K562 (cell line): ENCODE results near the gene MBOAT2. TPM values are rescaled to one million over a fixed set of nuclear protein-coding genes. Genes with fewer than 3 reads are reported as not detected.

Experiments
- ATAC-seq: fragments of 200-7000 bp; cut with Tn5 transposase; 3 replicates; pipeline ENCODE4 v1.9.1; 2020; ENCODE audit warnings: moderate library complexity
- BruUV-seq: library from RNA; stranded (reverse); fragments of 400-500 nt; replicated peaks from 2 replicates; lab custom pipeline; 2021; lab: Mats Ljungman, UMichigan
- CTCF ChIA-PET: fragments of 300-600 bp; formaldehyde crosslinking; extraction: SDS; loops from one replicate; lab custom pipeline; 2021; ENCODE audit warnings: low intra/inter-chr PET ratio; lab: Yijun Ruan, JAX
- POLR2A ChIA-PET: fragments of 300-600, 350-650 bp; sonication (Branson Sonifier 250); formaldehyde crosslinking; extraction: SDS; loops from one replicate; lab custom pipeline; 2021; ENCODE audit warnings: antibody characterized with exemption, inconsistent platforms; lab: Yijun Ruan, JAX
- DNase-seq, 4 experiments: peaks; one replicate each; pipeline versions ENCODE4 v3.0.0 to v3.0.0-alpha.2; 2011 to 2018; ENCODE audit warnings: low spot score in 3 of 4, mixed read lengths in 3 of 4; ENCODE audit errors: extremely low read depth in 1 of 4
- FAIRE-seq: peaks from 2 replicates; lab custom pipeline; 2011; peaks lifted over from hg19 to GRCh38; lab: Jason Lieb, UNC
- H2AFZ ChIP-seq: 2 replicates; pipeline ENCODE4 v1.6.0; 2011; ENCODE audit warnings: low read depth, low read length, control low read depth, inconsistent platforms
- H3K27ac ChIP-seq: fragments of 200-600 bp; 3 replicates; pipeline ENCODE4 v1.8.0; 2011; ENCODE audit warnings: low read depth, mild to moderate bottlenecking, control low read depth, inconsistent platforms, low read length, moderate library complexity, mixed read lengths; ENCODE audit errors: extremely low read depth
- H3K27me3 ChIP-seq, 2 experiments: fragments of 300-600 bp in 1 of 2; 2 replicates in 1 of 2; 3 replicates in 1 of 2; pipeline versions ENCODE4 v1.6.0 to v1.8.0; 2011; ENCODE audit warnings: inconsistent platforms in 2 of 2, low read length in 2 of 2, mild to moderate bottlenecking in 1 of 2, mixed read lengths in 1 of 2, moderate library complexity in 1 of 2; ENCODE audit not compliant: control insufficient read depth in 2 of 2, insufficient read depth in 2 of 2
- H3K36me3 ChIP-seq: fragments of 300-600 bp; 3 replicates; pipeline ENCODE4 v1.8.0; 2011; ENCODE audit warnings: mild to moderate bottlenecking, low read length, inconsistent platforms; ENCODE audit not compliant: control insufficient read depth, insufficient read depth
- H3K4me1 ChIP-seq, 2 experiments: fragments of 200-600 bp in 1 of 2; replicated peaks in 1 of 2; 2 replicates in 1 of 2; 3 replicates in 1 of 2; pipeline versions ENCODE4 v1.5.1 to v1.8.0; 2011; ENCODE audit warnings: inconsistent platforms in 2 of 2, low read length in 2 of 2, mild to moderate bottlenecking in 1 of 2, mixed read lengths in 1 of 2, moderate library complexity in 1 of 2; ENCODE audit not compliant: control insufficient read depth in 2 of 2, insufficient read depth in 2 of 2
- H3K4me2 ChIP-seq: 2 replicates; pipeline ENCODE4 v1.6.1; 2011; ENCODE audit warnings: low read length, control low read depth, inconsistent platforms, mixed read lengths; ENCODE audit not compliant: insufficient read depth
- H3K4me3 ChIP-seq: fragments of 200-600 bp; sonication (generic), shearing (Covaris generic); 2 replicates; pipeline ENCODE4 v1.5.1; 2016; ENCODE audit warnings: control low read depth, inconsistent platforms
- H3K79me2 ChIP-seq: fragments of 200-600 bp; 3 replicates; pipeline ENCODE4 v1.8.0; 2011; ENCODE audit warnings: low read length, inconsistent platforms; ENCODE audit not compliant: control insufficient read depth, insufficient read depth
- H3K9ac ChIP-seq, 2 experiments: 2 replicates each; pipeline versions ENCODE4 v1.6.0 to v1.6.1; 2011; ENCODE audit warnings: low read depth in 2 of 2, low read length in 2 of 2, control low read depth in 1 of 2, inconsistent platforms in 1 of 2, mild to moderate bottlenecking in 1 of 2, mixed read lengths in 1 of 2; ENCODE audit not compliant: insufficient read depth in 1 of 2
- H3K9me1 ChIP-seq: one replicate; pipeline ENCODE4 v1.6.0; 2011; ENCODE audit warnings: inconsistent platforms, mild to moderate bottlenecking, low read length, moderate library complexity; ENCODE audit not compliant: control insufficient read depth, insufficient read depth
- H3K9me3 ChIP-seq: replicated peaks from 2 replicates; pipeline ENCODE4 v1.5.1; 2011; ENCODE audit warnings: low read depth, low read length, inconsistent platforms; ENCODE audit not compliant: control insufficient read depth, insufficient read depth
- H4K20me1 ChIP-seq: replicated peaks from 2 replicates; pipeline ENCODE4 v1.6.1; 2011; ENCODE audit warnings: low read length, inconsistent platforms, mixed read lengths; ENCODE audit not compliant: control insufficient read depth, insufficient read depth
- BACH1 ChIP-seq: fragments of 200-800 bp; sonication (Bioruptor generic); IDR thresholded peaks from 2 replicates; pipeline ENCODE4 v1.6.1; 2016; ENCODE audit warnings: missing genetic modification characterization, missing compliant biosample characterization
- WGBS: fragments of 100-300 bp; shearing (Covaris generic); methylation state at CpG from one replicate; pipeline ENCODE4 v1.1.6; 2016; ENCODE audit warnings: low coverage, mixed read lengths; ENCODE audit not compliant: insufficient coverage; ENCODE audit errors: missing lambda C conversion rate; 5-methylcytosine and 5-hydroxymethylcytosine counted together
- in situ Hi-C: fragments of 300-500 bp; cut with MboI; formaldehyde crosslinking; loops from 4 replicates; pipeline ENCODE4 v1.15.0; 2018; ENCODE audit warnings: inconsistent platforms, mixed read lengths
- intact Hi-C: fragments of 100-400 bp; cut with micrococcal nuclease; formaldehyde crosslinking; loops from 2 replicates; pipeline ENCODE4 v1.14.2; 2022
- polyA plus RNA-seq, 8 experiments: library from polyadenylated mRNA; depleted of rRNA in 4 of 8; stranded (reverse) in 5 of 8; unstranded in 3 of 8; fragments of >200 nt; fragmentation: Nextera tagmentation in 2 of 8; fragmentation: Illumina TruSeq in 1 of 8; extraction: Ambion mirVana in 2 of 8; extraction: Trizol in 1 of 8; gene quantifications; 2 replicates each; pipeline versions ENCODE4 v1.2.1 to v1.2.3, GENCODE V29; 2011 to 2014; ENCODE audit warnings: inconsistent platforms in 1 of 8, missing spikeins in 1 of 8
- total RNA-seq, 7 experiments: library from RNA; depleted of rRNA in 6 of 7; stranded (reverse); fragments of >200 nt in 6 of 7; fragmentation: Illumina TruSeq in 2 of 7; extraction: Trizol in 2 of 7; gene quantifications; 2 replicates each; pipeline versions ENCODE4 v1.2.1 to v1.2.3, GENCODE V29; 2011 to 2021; ENCODE audit warnings: low replicate concordance in 1 of 7
- TF ChIP-seq, protein P1 (sequence below): fragments of 450-650 bp; formaldehyde crosslinking; IDR thresholded peaks from 2 replicates; pipeline ENCODE4 v1.4.0; 2020; ENCODE audit warnings: mild to moderate bottlenecking, moderate library complexity
- TF ChIP-seq, protein P2 (sequence below): fragments of 250-450 bp; sonication (Bioruptor Pico); IDR thresholded peaks from 2 replicates; pipeline ENCODE4 v1.4.0; 2020
- TF ChIP-seq, protein P3 (sequence below): fragments of 450-650 bp; formaldehyde crosslinking; IDR thresholded peaks from 2 replicates; pipeline ENCODE4 v1.4.0; 2022; ENCODE audit warnings: missing genetic modification characterization

The MBOAT2 gene
- total and polyA plus RNA-seq, 9 of the 15 experiments (the other 6 are each of a cell fraction or from before 2014, with no cell fraction given) = 8.4 to 122 (median 27.6) TPM

DNA sequence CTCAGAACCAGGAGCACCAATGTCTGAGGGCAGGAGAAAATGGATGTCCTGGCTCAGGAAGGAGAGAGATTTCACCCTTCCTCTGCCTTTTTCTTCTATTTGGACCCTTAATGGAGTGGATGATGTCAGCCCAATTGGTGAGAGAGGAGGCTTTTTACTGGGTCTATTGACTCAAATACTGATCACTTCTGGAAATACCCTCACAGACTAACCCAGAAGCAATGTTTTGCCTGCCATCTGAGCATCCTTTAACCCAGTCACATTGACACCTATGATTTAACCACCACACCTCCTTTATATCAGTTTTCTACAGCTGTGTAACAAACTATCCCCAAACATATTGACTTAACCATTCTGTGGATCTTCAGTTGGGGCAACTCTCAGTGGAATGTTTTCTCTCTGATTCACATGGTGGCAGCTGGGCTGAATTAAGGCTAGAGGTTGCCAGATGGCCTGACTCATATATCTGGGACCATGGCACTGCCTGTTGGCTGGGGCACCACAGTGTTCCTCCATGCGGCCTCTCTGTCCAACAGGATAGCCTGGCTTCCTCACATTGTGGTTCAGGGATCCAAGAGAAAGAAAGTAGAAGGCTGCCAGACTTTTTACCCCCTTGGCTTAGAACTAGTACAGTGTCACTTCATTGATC, 18.2 kb upstream of the MBOAT2 start:
- TF ChIP-seq BACH1 (tag) = no peak
- TF ChIP-seq, protein P1, sequence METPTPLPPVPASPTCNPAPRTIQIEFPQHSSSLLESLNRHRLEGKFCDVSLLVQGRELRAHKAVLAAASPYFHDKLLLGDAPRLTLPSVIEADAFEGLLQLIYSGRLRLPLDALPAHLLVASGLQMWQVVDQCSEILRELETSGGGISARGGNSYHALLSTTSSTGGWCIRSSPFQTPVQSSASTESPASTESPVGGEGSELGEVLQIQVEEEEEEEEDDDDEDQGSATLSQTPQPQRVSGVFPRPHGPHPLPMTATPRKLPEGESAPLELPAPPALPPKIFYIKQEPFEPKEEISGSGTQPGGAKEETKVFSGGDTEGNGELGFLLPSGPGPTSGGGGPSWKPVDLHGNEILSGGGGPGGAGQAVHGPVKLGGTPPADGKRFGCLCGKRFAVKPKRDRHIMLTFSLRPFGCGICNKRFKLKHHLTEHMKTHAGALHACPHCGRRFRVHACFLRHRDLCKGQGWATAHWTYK (CRISPR knock-in tag) = no peak
- TF ChIP-seq, protein P2, sequence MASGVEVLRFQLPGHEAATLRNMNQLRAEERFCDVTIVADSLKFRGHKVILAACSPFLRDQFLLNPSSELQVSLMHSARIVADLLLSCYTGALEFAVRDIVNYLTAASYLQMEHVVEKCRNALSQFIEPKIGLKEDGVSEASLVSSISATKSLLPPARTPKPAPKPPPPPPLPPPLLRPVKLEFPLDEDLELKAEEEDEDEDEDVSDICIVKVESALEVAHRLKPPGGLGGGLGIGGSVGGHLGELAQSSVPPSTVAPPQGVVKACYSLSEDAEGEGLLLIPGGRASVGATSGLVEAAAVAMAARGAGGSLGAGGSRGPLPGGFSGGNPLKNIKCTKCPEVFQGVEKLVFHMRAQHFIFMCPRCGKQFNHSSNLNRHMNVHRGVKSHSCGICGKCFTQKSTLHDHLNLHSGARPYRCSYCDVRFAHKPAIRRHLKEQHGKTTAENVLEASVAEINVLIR (CRISPR knock-in tag) = no peak
- TF ChIP-seq, protein P3, sequence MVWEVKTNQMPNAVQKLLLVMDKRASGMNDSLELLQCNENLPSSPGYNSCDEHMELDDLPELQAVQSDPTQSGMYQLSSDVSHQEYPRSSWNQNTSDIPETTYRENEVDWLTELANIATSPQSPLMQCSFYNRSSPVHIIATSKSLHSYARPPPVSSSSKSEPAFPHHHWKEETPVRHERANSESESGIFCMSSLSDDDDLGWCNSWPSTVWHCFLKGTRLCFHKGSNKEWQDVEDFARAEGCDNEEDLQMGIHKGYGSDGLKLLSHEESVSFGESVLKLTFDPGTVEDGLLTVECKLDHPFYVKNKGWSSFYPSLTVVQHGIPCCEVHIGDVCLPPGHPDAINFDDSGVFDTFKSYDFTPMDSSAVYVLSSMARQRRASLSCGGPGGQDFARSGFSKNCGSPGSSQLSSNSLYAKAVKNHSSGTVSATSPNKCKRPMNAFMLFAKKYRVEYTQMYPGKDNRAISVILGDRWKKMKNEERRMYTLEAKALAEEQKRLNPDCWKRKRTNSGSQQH (CRISPR knock-in tag) = no peak
- no peaks in the 10 kb centered on the region for H3K9me1 ChIP-seq

More for the DNA sequence above, 18.2 kb upstream of the MBOAT2 start:
- ATAC-seq (no peak), DNase-seq (no peak), FAIRE-seq (no peak)
- ChIA-PET POLR2A (interaction anchor here (1.1 kb wide), 1 partner anchor 32 kb away, joined by 4 read pairs; no protein-coding TSS in a partner anchor), CTCF (no interaction called here)
- H3K4me2 ChIP-seq = no peak overlapping the region
- H3K27me3 ChIP-seq = no peaks in the 10 kb centered on the region
- intact Hi-C loops = no loop called here
- no peaks in the 10 kb centered on the region for H3K9me3 ChIP-seq
- H3K27ac ChIP-seq = no peak overlapping the region
- WGBS = 93% methylated on average over 1 of the region's 1 CpG
- in situ Hi-C loops = no loop called here
- H3K4me1 ChIP-seq = 0 out of 5 replicates have a peak, but pooled peaks cover 0 to 7% of the 10 kb centered on the region in 2 experiments
- no peaks in the 10 kb centered on the region for H4K20me1 ChIP-seq
- no peak overlapping the region for H2AFZ ChIP-seq
- no peaks in the 10 kb centered on the region for H3K79me2 ChIP-seq
- no peaks in the 10 kb centered on the region for H3K36me3 ChIP-seq
- BruUV-seq = no TSS peak
- no peak overlapping the region for H3K4me3 ChIP-seq
- H3K9ac ChIP-seq = no peak overlapping the region
